Glutamatergic neuron (in vitro differentiated cells): ENCODE results near the gene PSME3IP1. TPM values are rescaled to one million over a fixed set of nuclear protein-coding genes. Genes with fewer than 3 reads are reported as not detected.

Experiments
- DNase-seq: peaks from one replicate; pipeline ENCODE4 v3.0.0; 2022
- H3K27ac Mint-ChIP-seq: one replicate; pipeline ENCODE4 v1.8.0; 2020; ENCODE audit warnings: mild to moderate bottlenecking, mixed read lengths, inconsistent platforms; ENCODE audit not compliant: unreplicated experiment
- H3K27me3 Mint-ChIP-seq: one replicate; pipeline ENCODE4 v1.8.0; 2020; ENCODE audit warnings: mild to moderate bottlenecking, moderate library complexity, mixed read lengths, inconsistent platforms; ENCODE audit not compliant: unreplicated experiment
- H3K36me3 Mint-ChIP-seq: one replicate; pipeline ENCODE4 v1.8.0; 2020; ENCODE audit warnings: mild to moderate bottlenecking, mixed read lengths, inconsistent platforms; ENCODE audit not compliant: unreplicated experiment
- H3K4me1 Mint-ChIP-seq: one replicate; pipeline ENCODE4 v1.8.0; 2020; ENCODE audit warnings: mild to moderate bottlenecking, low read depth, mixed read lengths, inconsistent platforms; ENCODE audit not compliant: unreplicated experiment
- H3K4me3 Mint-ChIP-seq: one replicate; pipeline ENCODE4 v1.8.0; 2020; ENCODE audit warnings: mild to moderate bottlenecking, mixed read lengths, inconsistent platforms; ENCODE audit not compliant: unreplicated experiment
- H3K9me3 Mint-ChIP-seq: one replicate; pipeline ENCODE4 v1.8.0; 2020; ENCODE audit warnings: mild to moderate bottlenecking, moderate library complexity, mixed read lengths, inconsistent platforms; ENCODE audit not compliant: unreplicated experiment
- CTCF ChIP-seq: fragments of 200-600 bp; sonication (generic); IDR thresholded peaks from one replicate; pipeline ENCODE4 v1.5.0; 2021; ENCODE audit not compliant: partially characterized antibody, unreplicated experiment
- total RNA-seq: library from RNA; stranded (reverse); fragmentation: NEBNext Ultra II Directional; extraction: Animal tissue kit (Norgen Biotek cat#: 25700); gene quantifications from one replicate; pipeline ENCODE4 v1.2.1, GENCODE V29; 2021; ENCODE audit not compliant: unreplicated experiment

Gene PSME3IP1
- total RNA-seq, 1 donor from 2014 or later, result 124 TPM

DNA sequence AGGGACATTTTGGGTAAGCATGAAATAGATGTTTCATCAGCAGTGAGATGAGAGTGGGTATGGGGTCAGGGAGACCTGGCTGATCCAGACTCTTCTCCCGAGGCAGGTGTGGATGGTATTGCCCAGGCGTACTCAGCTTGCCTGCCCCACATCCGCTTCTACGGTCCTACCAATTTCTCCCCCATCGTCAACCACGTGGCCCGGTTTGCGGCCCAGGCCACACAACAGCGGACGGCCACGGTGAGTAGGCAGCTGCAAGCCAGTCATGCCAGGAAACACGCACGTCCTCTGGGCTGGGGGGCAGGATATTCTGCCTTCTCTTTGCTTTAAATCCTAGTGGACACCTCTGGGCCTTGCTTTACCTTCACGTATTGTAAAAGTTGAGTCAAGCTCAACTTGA lies 48.8 kb downstream of the PSME3IP1 start:
- peaks cover 5% of the 10 kb centered on the region for H3K9me3 Mint-ChIP-seq
- no peak for TF ChIP-seq CTCF
- no peak for DNase-seq

GRCh38 chr16:57134982-57135381 lies 50.9 kb downstream of the PSME3IP1 start:
- Mint-ChIP-seq H3K9me3 (peaks cover 5% of the 10 kb centered on the region), H3K27ac (no peak overlapping the region), H3K4me3 (no peak overlapping the region), H3K4me1 (no peaks in the 10 kb centered on the region), H3K36me3 (no peaks in the 10 kb centered on the region), H3K27me3 (peaks cover 5% of the 10 kb centered on the region)
- no peak for DNase-seq
- TF ChIP-seq CTCF, result no peak

More for the DNA sequence above, 48.8 kb downstream of the PSME3IP1 start:
- no peak overlapping the region for H3K27ac Mint-ChIP-seq
- no peaks in the 10 kb centered on the region for H3K36me3 Mint-ChIP-seq
- peaks cover 2% of the 10 kb centered on the region for H3K27me3 Mint-ChIP-seq
- no peak overlapping the region for H3K4me3 Mint-ChIP-seq
- peaks cover 3% of the 10 kb centered on the region for H3K4me1 Mint-ChIP-seq

DNA sequence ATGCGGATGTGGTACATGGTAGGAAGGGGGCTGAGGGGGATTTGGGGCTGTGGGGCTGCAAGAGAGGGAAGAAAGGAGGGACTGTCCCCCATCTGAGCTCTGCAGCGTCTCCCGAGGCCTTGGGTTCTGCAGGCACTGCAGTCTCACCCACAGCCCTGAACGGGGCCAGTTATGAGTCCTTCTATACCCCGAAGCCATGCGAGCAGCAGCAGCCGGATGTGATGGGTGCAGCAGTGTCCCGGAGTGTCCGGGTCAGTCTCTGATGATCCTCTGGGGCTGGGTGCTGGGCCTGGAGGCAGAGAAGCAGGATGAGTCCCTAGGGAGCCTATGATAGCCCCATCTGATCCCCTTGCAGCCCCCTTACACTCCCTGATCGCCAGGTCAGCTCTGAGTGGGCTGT lies 52.0 kb downstream of the PSME3IP1 start:
- Mint-ChIP-seq H3K36me3 (no peaks in the 10 kb centered on the region), H3K9me3 (peaks cover under 1% of the 10 kb centered on the region), H3K4me3 (no peak overlapping the region), H3K27ac (no peak overlapping the region), H3K27me3 (peaks cover 7% of the 10 kb centered on the region), H3K4me1 (no peaks in the 10 kb centered on the region)
- no peak for DNase-seq
- TF ChIP-seq CTCF, result no peak

DNA sequence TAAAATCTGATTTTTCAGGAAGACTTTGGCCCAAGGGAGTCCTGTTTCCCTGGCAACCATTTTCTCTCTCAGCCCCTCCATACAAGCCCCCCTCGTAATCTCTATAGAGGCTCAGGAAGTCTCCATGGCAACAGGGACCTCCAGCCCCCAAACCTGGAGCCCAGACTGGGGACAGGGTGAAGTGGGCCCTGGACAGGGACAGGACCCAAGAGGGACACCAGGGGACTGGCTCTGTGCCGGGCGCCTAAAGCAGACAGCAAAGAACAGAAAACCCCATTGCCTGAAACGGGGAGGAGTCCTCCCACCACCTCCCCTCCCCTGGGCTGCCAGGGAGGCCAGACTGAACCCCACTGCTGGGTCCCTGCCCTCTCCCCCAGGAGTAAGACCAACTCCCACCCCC lies 52.8 kb downstream of the PSME3IP1 start:
- no peak overlapping the region for H3K4me3 Mint-ChIP-seq
- H3K36me3 Mint-ChIP-seq, result no peaks in the 10 kb centered on the region
- TF ChIP-seq CTCF, result no peak
- no peaks in the 10 kb centered on the region for H3K4me1 Mint-ChIP-seq
- H3K27me3 Mint-ChIP-seq, result peaks cover 5% of the 10 kb centered on the region
- no peak for DNase-seq
- H3K9me3 Mint-ChIP-seq, result no peaks in the 10 kb centered on the region
- H3K27ac Mint-ChIP-seq, result no peak overlapping the region

DNA sequence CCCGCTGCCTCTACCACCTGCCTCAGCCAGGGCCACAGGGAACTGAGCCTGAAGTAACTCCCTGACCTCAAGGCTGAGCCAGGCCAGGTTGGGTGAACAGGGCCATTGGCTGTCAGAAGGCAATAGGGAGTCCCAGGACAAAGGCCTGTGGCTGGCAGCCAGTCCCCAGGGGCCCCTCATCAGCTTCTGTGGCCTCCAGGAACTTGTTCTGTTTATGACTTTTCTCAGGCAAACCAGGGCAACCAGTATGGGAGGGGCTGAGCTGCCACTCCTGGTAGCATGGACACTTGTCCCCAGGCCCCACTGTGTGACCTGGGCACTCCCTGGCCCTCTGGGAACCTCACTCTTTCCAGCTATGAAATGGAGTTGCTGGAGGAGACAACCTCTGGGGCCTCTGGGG lies 53.4 kb downstream of the PSME3IP1 start:
- H3K4me1 Mint-ChIP-seq, result no peaks in the 10 kb centered on the region

More for the DNA sequence above, 53.4 kb downstream of the PSME3IP1 start:
- no peak for TF ChIP-seq CTCF
- H3K36me3 Mint-ChIP-seq, result no peaks in the 10 kb centered on the region
- H3K27me3 Mint-ChIP-seq, result peaks cover 5% of the 10 kb centered on the region
- no peak for DNase-seq
- H3K27ac Mint-ChIP-seq, result no peak overlapping the region
- H3K9me3 Mint-ChIP-seq, result no peaks in the 10 kb centered on the region
- no peak overlapping the region for H3K4me3 Mint-ChIP-seq
